ENCODE results near the gene PLB1.

Gene PLB1

DNA sequence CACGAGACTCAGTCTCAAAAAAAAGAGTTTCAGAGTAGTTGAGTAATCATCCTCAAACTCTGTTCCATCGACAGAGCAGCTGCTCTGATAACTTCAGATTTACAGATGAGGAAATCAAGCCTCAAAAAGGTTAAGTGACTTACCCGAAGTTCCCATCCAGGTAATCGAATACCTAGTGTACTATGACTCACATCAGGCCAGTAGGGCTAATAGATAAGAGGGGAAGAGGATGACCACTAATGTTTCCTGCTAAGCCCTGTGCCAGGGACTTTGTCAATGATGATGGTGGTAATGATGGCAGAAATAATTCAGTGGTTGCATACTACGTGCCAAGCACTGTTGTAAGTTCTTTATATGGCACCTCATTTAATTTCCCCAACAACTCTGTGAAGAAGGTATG, 80.9 kb downstream of the PLB1 start:
- H3K27me3 ChIP-seq (ENCODE audit: control insufficient read depth, insufficient read depth, low read length): no peaks in the 10 kb centered on the region
- no peak overlapping the region for H3K27ac ChIP-seq
- no peak overlapping the region for H3K4me2 ChIP-seq (ENCODE audit: low read length)
- H3K36me3 ChIP-seq (ENCODE audit: control insufficient read depth, insufficient read depth, low read length): no peaks in the 10 kb centered on the region
- TF ChIP-seq, protein P1, sequence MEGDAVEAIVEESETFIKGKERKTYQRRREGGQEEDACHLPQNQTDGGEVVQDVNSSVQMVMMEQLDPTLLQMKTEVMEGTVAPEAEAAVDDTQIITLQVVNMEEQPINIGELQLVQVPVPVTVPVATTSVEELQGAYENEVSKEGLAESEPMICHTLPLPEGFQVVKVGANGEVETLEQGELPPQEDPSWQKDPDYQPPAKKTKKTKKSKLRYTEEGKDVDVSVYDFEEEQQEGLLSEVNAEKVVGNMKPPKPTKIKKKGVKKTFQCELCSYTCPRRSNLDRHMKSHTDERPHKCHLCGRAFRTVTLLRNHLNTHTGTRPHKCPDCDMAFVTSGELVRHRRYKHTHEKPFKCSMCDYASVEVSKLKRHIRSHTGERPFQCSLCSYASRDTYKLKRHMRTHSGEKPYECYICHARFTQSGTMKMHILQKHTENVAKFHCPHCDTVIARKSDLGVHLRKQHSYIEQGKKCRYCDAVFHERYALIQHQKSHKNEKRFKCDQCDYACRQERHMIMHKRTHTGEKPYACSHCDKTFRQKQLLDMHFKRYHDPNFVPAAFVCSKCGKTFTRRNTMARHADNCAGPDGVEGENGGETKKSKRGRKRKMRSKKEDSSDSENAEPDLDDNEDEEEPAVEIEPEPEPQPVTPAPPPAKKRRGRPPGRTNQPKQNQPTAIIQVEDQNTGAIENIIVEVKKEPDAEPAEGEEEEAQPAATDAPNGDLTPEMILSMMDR (IDR thresholded peaks at IDR 0.05): no peak
- no peak overlapping the region for H2AFZ ChIP-seq
- no peak overlapping the region for H3K4me3 ChIP-seq (ENCODE audit: low read depth, low read length)
- H3K9me3 ChIP-seq (ENCODE audit: control insufficient read depth, low read length): no peaks in the 10 kb centered on the region
- H3K79me2 ChIP-seq: no peaks in the 10 kb centered on the region
- H3K4me1 ChIP-seq: no peaks in the 10 kb centered on the region
- H3K9ac ChIP-seq: no peak overlapping the region

DNA sequence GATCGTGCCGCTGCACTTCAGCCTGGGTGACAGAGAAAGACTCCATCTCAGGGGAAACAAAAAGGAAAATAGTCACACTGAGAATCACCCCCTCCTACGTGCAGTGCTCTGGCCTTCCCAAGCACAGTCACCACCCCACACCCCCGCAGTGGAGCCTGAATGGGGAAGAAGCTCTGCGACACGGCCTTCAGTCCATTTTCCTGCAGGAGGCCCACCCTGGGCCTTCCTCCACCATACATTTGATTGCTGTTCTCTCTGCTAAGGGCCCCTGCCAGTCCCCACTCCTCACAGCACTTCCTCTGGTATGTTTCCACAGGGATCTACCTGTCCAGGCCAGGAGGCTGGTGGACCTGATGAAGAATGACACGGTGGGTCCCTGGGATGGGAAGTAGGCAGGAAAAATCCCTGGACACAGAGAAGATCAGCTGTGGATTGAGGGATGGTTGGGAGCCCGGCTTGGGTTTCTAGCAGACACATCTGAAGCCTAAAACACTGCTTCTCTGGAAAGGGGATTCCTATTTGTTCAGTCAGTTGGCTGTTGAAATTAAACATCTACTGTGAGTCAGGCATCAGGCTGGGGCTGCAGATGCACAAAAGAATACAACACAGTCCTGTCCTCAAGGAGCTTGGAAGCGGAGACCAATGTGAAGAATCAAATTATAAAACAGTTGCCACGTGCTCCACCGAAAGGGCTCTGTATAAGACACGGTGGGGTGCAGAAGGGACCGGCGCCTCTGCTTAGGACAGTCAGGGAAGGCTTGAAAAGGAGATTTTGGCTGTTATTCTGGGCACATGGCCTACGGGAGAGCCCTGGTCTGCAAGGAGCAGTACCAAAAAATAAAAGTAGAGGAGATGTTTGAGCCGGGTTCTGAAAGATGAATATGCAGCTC, 82.2 kb downstream of the PLB1 start:
- H3K9me3 ChIP-seq (ENCODE audit: control insufficient read depth, low read length): no peaks in the 10 kb centered on the region
- no peaks in the 10 kb centered on the region for H3K4me1 ChIP-seq
- no peak overlapping the region for H3K9ac ChIP-seq
- no peak overlapping the region for H3K4me3 ChIP-seq (ENCODE audit: low read depth, low read length)
- no peak overlapping the region for H2AFZ ChIP-seq
- TF ChIP-seq, protein P1 (IDR thresholded peaks at IDR 0.05): no peak
- H3K79me2 ChIP-seq: no peaks in the 10 kb centered on the region
- no peak overlapping the region for H3K4me2 ChIP-seq (ENCODE audit: low read length)
- no peaks in the 10 kb centered on the region for H3K36me3 ChIP-seq (ENCODE audit: control insufficient read depth, insufficient read depth, low read length)
- no peak overlapping the region for H3K27ac ChIP-seq
- H3K27me3 ChIP-seq (ENCODE audit: control insufficient read depth, insufficient read depth, low read length): no peaks in the 10 kb centered on the region

DNA sequence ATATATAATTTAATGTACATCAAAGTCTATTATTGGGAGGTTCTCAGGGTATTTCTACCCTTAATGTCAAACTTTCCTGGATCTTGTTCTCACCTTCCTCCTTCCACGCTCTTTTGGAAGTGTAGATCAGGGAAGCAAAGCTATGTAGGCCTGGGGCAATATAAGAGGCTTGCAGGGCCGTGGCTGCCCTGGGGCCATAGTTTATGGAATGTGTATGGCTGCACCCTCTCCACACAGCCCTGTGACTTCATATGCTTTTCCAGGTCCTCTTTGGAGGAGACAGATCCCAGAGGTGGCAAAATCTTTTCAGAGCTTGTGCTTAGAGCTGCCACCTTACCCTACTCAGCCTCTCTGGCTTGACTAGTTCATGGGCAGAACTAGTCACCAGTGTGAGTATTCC, 82.9 kb downstream of the PLB1 start:
- Histone ChIP-seq H3K36me3 (ENCODE audit: control insufficient read depth, insufficient read depth, low read length) (no peaks in the 10 kb centered on the region), H3K4me2 (ENCODE audit: low read length) (no peak overlapping the region), H3K4me3 (ENCODE audit: low read depth, low read length) (no peak overlapping the region), H3K79me2 (no peaks in the 10 kb centered on the region), H2AFZ (no peak overlapping the region), H3K27me3 (ENCODE audit: control insufficient read depth, insufficient read depth, low read length) (no peaks in the 10 kb centered on the region), H3K4me1 (no peaks in the 10 kb centered on the region), H3K9ac (no peak overlapping the region), H3K27ac (no peak overlapping the region), H3K9me3 (ENCODE audit: control insufficient read depth, low read length) (no peaks in the 10 kb centered on the region)
- TF ChIP-seq, protein P1 (IDR thresholded peaks at IDR 0.05): no peak

DNA sequence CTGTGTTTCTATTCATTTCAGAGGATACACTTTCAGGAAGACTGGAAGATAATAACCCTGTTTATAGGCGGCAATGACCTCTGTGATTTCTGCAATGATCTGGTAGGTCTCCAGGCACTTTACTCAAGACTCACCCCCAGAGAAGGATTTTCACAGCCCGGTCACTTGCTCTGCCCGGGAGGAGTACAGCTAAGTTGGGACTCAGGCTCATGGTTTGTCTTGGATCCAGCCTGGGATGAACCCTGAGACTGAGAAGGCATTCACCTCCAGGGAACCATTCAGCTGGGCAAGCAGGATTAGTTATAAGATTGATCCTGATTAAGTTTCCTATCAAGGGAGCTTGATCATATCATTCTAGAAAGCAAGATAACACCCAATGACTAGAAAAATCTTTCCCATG, 83.7 kb downstream of the PLB1 start:
- no peaks in the 10 kb centered on the region for H3K79me2 ChIP-seq
- H3K27me3 ChIP-seq (ENCODE audit: control insufficient read depth, insufficient read depth, low read length): no peaks in the 10 kb centered on the region
- no peaks in the 10 kb centered on the region for H3K36me3 ChIP-seq (ENCODE audit: control insufficient read depth, insufficient read depth, low read length)
- H3K27ac ChIP-seq: no peak overlapping the region
- no peak overlapping the region for H3K4me3 ChIP-seq (ENCODE audit: low read depth, low read length)
- no peak overlapping the region for H2AFZ ChIP-seq
- no peaks in the 10 kb centered on the region for H3K9me3 ChIP-seq (ENCODE audit: control insufficient read depth, low read length)
- H3K9ac ChIP-seq: no peak overlapping the region
- H3K4me2 ChIP-seq (ENCODE audit: low read length): no peak overlapping the region
- TF ChIP-seq, protein P1 (IDR thresholded peaks at IDR 0.05): no peak
- peaks cover 6% of the 10 kb centered on the region for H3K4me1 ChIP-seq

DNA sequence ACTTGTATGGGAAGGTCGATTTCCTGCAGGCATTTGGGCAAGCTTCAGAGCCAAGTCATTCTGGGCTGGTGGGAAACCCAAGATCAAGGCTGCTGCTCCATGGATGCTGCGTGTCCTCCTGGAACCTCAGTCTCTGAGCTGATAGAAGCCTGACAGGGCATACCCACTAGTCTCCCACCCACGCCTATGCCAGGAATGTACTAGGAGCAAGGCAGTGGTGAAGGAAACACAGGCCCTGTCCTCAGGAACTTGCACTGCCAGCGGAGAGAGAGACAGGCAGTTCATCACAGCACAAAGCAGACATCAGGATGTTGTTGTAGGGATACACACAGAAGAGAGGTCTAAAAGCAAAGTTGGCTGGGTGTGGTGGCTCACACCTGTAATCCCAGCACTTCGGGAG, 84.2 kb downstream of the PLB1 start:
- Histone ChIP-seq H3K27me3 (ENCODE audit: control insufficient read depth, insufficient read depth, low read length) (no peaks in the 10 kb centered on the region), H3K4me1 (peaks cover 6% of the 10 kb centered on the region), H3K4me2 (ENCODE audit: low read length) (no peak overlapping the region), H3K79me2 (no peaks in the 10 kb centered on the region), H2AFZ (no peak overlapping the region), H3K36me3 (ENCODE audit: control insufficient read depth, insufficient read depth, low read length) (no peaks in the 10 kb centered on the region), H3K9me3 (ENCODE audit: control insufficient read depth, low read length) (no peaks in the 10 kb centered on the region), H3K27ac (no peak overlapping the region), H3K9ac (no peak overlapping the region), H3K4me3 (ENCODE audit: low read depth, low read length) (no peak overlapping the region)
- TF ChIP-seq, protein P1 (IDR thresholded peaks at IDR 0.05): no peak

All from parathyroid adenoma (tissue), 2 donors.